Measurements from ENCODE around the gene PLXND1.
"Not testable (repeated sequence)": the region's sequence is repeated elsewhere in the genome, so short reads cannot be mapped to it uniquely, and the experiment has no call there.

PLXND1 gene

DNA sequence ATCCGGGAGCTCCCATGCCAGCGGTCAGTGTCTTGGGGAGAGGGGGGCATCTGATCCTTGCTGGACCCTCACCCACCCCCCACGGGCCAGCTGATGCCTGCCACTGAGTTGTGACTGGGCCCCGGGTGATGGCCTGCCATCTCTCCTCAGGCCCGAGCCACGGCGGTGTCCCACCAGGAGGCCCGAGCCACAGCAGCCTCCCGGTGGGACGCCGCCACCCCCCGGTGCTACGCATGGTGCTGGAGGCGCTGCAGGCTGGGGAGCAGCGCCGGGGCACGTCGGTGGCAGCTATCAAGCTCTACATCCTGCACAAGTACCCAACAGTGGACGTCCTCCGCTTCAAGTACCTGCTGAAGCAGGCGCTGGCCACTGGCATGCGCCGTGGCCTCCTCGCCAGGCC, 59.2 kb downstream of the PLXND1 start:
- DNase-seq: no peak

DNA sequence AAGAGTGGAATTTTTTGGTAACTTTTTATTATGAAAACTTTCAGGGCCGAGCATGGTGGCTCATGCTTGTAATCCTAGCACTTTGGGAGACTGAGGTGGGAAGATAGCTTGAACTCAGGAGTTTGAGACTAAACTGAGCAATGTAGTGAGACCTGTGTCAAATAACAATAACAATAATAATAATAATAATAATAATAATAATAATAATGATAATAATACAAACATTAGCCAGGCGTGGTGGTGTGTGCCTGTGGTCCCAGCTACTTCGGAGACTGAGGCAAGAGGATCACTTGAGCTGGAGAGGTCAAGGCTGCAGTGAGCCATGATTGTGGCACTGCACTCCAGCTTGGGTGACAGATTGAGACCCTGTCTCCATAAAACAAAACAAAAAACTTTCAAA, 60.5 kb downstream of the PLXND1 start:
- DNase-seq: not testable (repeated sequence)

DNA sequence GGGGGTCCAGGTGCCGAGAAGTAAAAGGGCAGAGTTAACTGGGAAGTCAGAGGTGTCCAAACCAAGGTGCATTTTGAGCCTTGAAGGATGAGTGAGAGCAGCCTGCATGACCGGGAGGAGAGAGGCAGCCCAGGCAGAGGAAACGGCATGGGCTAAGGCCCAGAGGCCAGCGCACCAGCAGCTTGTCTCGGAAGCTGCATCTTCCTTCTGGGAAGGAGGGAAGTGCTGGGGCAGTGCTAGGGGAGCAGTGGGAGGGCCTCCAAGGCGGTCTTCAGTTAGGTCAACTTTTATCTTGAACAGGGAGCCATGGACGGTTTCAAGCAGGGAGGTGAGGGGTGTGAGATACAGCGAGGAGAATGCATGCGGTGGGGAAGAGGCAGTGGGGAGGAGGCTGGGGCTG, 62.5 kb downstream of the PLXND1 start:
- DNase-seq: no peak

DNA sequence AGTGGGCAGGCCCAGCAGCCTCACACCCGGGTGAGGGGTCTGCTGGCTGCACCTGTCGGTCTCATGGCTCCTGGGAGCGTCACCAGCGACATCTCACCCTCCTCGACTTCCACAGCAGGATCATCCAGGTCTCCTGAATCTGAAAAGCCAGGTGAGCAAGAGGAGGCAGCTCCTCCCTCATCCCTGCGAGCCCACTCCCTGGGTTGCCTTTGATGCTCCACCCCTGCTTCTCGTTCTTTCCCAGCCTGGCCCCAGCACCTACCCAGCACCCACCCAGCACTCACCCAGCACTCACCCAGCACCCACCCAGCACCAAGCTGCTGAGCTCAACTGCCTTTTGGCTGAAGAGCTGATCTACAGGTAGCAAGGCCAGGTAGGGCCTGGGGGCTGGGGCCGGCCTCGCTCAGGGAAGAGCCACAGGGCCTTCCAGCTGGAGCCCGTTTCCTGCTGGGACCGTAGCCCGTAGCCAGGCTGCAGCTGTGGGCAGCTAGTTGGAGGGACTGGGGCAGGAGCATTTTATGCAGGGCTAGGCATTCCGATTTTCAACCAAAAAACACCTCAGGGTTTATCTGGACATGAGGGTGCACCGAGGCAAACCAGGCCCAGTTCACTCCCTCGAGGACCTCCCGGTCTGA, 63.2 kb downstream of the PLXND1 start, which contains the start of gene H1-8:
H1-8 (plus strand) TSS at position 20 of the 635 bp plus-strand sequence; CDS start at position 64, 44 bp downstream.
- DNase-seq: no peak

DNA sequence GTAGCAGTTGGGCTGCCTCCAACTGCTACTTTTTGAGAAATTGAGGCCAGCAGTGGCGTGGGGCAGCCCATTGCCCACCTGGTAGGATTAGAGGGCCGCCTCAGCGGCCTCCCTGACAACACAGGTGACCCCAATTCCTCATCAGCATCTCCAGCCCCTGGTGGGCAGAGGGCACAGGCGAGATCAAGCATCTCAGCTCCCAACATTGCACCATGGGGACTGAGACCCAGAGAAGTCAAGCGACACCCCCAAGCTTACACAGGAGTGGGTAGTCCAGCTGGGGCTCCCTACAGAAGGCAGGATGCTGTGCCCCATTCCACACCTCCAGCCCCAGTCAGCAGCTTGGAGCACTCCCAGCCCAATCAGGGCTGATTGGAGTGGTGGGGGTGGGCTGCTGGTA, 63.7 kb downstream of the PLXND1 start:
- DNase-seq: no peak

DNA sequence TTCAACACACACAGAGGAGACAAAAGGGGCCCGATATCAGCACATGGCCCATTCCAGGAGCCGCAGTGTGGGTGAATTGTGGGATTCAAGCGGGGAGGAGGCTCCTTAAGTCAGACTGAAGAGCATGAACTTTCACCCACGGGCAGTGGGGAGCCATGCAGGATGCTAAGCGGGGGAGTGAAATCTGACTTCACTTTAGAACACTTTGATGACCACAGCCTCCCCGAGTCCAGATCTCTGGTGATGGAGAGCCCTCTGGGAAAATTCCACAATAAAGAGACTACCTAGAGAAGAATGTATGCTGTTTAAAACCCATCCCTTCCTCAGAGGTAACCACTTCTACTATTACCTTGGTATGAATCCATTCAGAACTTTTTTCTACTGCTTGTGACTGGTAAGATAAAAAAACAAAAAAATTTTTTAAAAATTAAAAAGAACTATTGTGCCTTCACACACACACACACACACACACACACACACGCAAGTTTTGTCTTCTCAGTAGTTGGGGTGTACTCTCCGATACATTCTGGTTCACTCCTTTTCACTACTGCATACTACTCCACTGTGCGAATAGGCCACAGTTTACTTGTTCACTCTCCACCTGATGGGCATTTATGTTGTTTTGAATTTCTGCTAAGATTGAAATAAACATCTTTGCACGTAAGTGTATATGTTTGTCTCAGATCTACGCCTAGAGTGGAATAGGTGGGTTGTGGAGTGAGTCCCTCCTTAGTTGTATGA, 65.5 kb downstream of the PLXND1 start:
- no peak for DNase-seq

DNA sequence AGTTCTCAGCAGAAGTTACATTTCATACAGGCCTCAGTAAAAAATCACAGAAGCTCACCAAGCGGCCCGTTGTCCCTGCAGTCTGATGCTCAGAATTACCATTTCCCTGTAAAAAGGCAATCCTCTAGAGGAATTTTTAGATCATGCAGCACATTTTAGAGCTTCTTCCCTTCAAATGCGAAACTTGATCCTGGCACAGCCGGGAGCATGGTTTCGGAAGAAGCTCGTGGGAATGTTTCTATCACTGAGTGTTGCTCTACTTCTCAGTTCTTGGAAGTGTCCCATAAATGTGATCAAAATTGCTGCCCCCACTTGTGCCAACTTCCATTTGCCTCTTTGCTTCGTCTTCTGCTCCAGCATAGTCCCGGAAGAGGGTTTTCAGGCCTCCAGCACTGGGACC, 67.3 kb downstream of the PLXND1 start:
- DNase-seq: no peak

DNA sequence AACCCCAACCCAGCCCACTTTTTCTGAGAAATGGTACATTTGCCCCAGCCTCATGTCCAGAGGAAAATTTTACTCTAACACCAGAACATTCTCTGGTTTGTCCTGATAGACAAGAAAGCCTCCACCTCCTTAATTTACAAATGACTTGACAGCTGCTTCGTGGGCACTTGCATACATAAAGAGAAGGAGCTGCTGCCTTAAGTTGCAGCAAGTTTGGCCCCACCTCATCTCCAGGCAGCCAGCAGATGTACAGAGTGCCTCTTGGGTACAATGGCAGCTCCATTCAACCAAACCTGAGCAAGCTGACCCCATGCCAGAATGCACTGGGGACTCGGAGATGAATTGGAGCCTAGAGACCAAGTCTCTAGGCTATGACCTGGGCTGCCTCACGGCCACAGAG, 69.7 kb downstream of the PLXND1 start:
- no peak for DNase-seq

DNA sequence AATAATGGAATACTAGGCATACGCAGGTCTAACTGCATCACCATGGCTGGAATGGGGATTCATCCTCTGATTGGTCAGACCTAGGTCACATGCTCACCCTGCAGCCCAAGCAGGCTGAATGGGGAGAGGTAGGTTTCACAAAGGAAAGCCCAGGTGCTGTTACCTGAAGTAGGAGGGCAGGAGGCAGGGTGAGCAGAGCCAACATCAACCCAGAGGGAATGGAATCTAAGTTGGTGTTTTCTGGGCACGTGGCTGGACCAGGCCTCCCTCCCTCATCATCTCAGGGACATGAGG, 70.2 kb downstream of the PLXND1 start:
- DNase-seq: no peak

DNA sequence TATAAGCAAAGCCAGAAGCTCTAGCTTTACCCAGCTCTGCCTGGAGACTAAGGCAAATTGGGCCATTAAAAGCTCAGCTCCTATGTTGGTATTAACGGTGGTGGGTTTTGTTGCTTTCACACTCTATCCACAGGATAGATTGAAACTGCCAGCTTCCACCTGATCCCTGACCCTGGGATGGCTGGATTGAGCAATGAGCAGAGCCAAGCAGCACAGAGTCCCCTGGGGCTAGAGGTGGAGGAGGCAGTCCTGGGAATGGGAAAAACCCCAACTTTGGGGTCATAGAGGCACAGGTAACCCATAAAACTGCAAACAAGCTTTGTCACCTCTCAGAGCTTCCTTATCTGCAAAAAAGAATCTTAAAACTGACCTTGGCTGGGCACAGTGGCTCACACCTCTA, 71.4 kb downstream of the PLXND1 start:
- DNase-seq: no peak

DNA sequence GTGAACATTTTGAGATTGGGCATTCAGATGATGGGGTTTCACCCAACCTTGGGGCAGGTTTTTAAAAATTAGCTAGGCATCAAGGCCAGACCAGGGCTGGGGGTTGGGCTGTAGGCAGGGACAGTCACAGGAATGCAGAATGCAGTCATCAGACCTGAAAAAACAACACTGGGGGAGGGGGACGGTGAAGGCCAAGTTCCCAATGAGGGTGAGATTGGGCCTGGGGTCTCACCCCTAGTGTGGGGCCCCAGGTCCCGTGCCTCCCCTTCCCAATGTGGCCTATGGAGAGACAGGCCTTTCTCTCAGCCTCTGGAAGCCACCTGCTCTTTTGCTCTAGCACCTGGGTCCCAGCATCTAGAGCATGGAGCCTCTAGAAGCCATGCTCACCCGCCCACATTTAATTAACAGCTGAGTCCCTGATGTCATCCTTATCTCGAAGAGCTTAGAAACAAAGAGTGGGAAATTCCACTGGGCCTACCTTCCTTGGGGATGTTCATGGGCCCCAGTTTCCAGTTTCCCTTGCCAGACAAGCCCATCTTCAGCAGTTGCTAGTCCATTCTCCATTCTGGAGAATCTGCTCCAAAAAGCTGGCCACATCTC, 71.9 kb downstream of the PLXND1 start:
- no peak for DNase-seq

DNA sequence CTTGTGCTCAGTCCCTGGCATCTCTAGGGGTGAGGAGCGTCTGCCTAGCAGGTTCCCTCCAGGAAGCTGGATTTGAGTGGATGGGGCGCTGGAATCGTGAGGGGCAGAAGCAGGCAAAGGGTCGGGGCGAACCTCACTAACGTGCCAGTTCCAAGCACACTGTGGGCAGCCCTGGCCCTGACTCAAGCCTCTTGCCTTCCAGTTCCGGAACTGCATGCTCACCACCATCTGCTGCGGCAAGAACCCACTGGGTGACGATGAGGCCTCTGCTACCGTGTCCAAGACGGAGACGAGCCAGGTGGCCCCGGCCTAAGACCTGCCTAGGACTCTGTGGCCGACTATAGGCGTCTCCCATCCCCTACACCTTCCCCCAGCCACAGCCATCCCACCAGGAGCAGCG, 73.1 kb downstream of the PLXND1 start:
- DNase-seq: no peak

DNA sequence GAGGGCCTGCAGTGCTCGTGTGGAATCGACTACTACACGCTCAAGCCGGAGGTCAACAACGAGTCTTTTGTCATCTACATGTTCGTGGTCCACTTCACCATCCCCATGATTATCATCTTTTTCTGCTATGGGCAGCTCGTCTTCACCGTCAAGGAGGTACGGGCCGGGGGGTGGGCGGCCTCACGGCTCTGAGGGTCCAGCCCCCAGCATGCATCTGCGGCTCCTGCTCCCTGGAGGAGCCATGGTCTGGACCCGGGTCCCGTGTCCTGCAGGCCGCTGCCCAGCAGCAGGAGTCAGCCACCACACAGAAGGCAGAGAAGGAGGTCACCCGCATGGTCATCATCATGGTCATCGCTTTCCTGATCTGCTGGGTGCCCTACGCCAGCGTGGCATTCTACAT, 74.2 kb downstream of the PLXND1 start:
- DNase-seq: no peak

DNA sequence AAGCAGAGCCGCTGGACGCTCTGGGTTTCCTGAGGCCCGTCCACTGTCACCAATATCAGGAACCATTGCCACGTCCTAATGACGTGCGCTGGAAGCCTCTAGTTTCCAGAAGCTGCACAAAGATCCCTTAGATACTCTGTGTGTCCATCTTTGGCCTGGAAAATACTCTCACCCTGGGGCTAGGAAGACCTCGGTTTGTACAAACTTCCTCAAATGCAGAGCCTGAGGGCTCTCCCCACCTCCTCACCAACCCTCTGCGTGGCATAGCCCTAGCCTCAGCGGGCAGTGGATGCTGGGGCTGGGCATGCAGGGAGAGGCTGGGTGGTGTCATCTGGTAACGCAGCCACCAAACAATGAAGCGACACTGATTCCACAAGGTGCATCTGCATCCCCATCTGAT, 74.8 kb downstream of the PLXND1 start:
- DNase-seq: no peak

DNA sequence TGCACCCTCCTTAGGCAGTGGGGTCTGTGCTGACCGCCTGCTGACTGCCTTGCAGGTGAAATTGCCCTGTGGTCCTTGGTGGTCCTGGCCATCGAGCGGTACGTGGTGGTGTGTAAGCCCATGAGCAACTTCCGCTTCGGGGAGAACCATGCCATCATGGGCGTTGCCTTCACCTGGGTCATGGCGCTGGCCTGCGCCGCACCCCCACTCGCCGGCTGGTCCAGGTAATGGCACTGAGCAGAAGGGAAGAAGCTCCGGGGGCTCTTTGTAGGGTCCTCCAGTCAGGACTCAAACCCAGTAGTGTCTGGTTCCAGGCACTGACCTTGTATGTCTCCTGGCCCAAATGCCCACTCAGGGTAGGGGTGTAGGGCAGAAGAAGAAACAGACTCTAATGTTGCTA, 75.7 kb downstream of the PLXND1 start:
- no peak for DNase-seq

DNA sequence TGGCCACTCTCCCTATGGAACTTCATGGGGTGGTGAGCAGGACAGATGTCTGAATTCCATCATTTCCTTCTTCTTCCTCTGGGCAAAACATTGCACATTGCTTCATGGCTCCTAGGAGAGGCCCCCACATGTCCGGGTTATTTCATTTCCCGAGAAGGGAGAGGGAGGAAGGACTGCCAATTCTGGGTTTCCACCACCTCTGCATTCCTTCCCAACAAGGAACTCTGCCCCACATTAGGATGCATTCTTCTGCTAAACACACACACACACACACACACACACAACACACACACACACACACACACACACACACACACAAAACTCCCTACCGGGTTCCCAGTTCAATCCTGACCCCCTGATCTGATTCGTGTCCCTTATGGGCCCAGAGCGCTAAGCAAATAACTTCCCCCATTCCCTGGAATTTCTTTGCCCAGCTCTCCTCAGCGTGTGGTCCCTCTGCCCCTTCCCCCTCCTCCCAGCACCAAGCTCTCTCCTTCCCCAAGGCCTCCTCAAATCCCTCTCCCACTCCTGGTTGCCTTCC, 76.2 kb downstream of the PLXND1 start:
- DNase-seq: no peak

DNA sequence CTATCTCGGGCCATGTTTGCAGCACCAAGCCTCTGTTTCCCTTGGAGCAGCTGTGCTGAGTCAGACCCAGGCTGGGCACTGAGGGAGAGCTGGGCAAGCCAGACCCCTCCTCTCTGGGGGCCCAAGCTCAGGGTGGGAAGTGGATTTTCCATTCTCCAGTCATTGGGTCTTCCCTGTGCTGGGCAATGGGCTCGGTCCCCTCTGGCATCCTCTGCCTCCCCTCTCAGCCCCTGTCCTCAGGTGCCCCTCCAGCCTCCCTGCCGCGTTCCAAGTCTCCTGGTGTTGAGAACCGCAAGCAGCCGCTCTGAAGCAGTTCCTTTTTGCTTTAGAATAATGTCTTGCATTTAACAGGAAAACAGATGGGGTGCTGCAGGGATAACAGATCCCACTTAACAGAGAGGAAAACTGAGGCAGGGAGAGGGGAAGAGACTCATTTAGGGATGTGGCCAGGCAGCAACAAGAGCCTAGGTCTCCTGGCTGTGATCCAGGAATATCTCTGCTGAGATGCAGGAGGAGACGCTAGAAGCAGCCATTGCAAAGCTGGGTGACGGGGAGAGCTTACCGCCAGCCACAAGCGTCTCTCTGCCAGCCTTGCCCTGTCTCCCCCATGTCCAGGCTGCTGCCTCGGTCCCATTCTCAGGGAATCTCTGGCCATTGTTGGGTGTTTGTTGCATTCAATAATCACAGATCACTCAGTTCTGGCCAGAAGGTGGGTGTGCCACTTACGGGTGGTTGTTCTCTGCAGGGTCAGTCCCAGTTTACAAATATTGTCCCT, 76.9 kb downstream of the PLXND1 start:
- DNase-seq: no peak

DNA sequence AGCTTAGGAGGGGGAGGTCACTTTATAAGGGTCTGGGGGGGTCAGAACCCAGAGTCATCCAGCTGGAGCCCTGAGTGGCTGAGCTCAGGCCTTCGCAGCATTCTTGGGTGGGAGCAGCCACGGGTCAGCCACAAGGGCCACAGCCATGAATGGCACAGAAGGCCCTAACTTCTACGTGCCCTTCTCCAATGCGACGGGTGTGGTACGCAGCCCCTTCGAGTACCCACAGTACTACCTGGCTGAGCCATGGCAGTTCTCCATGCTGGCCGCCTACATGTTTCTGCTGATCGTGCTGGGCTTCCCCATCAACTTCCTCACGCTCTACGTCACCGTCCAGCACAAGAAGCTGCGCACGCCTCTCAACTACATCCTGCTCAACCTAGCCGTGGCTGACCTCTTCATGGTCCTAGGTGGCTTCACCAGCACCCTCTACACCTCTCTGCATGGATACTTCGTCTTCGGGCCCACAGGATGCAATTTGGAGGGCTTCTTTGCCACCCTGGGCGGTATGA, 77.8 kb downstream of the PLXND1 start, which contains the start of gene RHO:
RHO (plus strand) TSS at position 51 of the 512 bp plus-strand sequence; CDS start at position 146, 95 bp downstream.
- DNase-seq: no peak

DNA sequence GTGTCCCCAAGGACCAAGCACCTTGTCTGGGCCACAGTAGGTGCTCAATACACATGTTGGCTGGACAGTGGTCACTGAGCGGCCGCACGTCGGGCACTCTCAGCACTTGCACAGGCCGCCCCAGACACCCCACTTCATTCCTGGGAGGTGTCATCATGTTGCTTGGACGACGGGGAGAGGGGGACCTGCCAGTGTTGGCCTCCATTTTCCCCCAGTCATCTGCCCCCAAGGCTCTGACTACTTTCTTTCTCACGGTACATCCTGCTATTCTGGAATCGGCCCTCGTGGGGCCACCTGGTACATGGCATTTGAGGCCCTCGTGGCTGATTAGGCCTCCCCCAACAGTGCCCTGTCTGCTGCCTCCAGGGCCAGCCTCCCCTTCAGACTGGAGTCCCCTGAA, 79.2 kb downstream of the PLXND1 start:
- no peak for DNase-seq

DNA sequence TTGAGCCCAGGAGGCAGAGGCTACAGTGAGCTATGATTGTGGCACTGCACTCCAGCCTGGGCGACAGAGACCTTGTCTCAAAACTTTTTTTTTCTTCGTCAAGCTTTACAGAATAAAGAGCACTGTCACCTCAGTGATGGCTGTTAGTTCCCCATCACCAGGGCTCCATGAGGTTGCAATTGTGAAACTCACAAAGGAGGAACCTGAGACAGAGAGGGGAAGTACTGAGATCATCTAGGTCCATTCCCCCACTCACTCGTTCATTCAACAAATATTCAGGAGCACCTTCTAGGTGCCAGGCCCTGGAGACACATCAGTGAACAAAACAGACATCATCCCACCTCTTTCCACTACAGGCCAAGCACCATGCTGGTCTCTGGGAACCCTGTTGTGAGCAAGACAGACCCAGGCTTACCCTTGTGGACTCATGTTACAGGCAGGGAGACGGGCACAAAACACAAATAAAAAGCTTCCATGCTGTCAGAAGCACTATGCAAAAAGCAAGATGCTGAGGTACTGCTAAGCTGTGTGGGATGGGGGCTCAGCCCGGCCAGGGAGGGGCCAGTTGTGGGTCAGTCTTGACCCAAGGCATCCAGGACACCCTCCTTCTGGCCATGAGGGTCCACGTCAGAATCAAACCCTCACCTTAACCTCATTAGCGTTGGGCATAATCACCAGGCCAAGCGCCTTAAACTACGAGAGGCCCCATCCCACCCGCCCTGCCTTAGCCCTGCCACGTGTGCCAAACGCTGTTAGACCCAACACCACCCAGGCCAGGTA, 80.2 kb downstream of the PLXND1 start:
- no peak for DNase-seq

DNA sequence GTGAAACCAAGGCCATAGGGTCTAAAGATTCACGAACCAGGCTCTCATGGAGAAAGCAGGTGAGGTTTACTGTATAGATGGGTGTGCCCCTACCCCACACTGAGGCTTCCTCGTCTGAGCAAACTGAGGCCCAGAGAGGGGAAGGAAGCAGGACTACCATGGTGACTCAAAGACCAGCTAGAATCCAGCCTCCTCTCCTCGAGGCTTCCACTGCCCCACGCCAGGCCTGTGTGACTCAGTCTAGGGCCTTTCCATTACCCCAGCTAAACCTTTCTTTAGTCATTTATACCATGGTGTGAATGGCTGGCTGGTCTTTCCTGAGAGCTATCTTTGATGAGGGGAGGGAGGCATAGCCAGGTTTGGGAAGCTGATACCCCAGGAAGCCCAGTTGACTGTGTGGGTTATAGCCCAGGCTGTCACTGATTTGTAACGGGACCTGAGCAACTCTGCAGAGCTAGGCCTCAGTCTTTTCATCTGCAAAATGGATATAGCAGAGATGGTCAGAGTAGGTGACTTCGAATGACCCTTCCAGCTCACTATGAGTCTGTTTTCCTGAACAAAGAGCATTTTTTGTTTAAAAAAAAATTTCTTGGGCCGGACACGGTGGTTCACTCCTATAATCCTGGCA, 81.0 kb downstream of the PLXND1 start:
- no peak for DNase-seq

DNA sequence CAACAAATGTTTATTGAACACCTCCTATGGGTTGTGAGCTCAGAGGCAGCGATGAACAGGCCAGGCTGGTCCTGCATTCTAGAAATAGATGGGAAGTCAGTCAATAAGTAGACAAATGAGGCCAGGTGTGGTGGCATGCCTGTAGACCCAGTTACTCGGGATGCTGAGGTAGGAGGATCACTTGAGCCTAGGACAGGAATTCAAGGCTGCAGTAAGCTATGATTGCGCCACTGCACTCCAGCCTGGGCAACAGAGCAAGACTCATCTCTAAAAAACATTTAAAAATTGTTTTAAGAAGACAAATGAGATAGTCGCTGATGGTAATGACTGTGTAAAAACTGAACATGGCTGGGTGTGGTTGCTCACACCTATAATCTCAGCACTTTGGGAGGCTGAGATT, 82.4 kb downstream of the PLXND1 start:
- DNase-seq: no peak
